Activated T-cell treated with anti-CD3 and anti-CD28 coated beads, Interleukin-2, amount 50 U/mL, for 48 hours (primary cell): ENCODE data around the gene AGAP1.

Experiments
- DNase-seq, 2 experiments: peaks; one replicate each; pipeline ENCODE4 v3.0.0-alpha.2; 2020

Gene AGAP1

DNA sequence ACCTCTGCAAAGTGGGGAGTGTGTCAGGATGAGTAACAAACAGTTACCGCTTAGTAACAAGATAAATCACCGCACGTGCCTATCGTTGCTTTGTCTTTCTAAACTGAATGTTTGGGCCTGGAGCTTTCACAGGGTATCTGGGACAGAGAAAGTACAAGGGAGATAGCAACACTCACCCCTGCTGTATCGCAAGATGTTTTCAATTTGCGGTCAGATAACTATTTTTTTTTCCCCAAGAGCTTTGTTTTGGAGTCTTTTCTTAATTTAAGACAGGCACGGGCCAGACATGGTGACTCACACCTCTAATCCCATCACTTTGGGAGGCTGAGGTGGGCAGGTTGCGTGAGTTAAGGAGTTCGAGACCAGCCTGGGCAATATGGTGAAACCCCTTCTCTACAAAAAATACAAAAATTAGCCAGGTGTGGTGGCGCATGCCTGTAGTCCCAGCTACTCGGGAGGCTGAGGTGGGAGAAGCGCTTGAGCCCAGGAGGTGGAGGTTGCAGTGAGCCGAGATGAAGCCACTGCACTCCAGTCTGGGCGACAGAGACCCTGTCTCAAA, 527.7 kb downstream of the AGAP1 start:
- DNase-seq, result no peak

DNA sequence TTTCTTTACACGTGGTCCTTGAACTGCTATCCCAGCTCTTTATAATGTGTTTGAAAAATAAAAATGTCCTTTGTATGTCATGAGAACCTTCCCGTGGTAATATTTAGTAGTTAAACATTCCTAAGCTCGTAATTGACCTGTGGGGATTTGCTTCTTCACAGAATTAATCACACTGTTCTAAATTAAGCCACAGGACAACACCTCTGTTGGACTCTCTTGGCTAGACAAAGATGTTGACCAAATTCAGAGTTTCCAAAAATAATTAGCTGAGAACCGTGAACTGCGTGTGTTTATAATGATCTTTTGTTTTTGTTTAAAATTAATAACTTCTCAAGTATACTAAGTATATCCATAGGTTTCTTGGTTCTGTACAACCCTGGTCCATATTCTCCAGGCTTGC, 528.3 kb downstream of the AGAP1 start:
- DNase-seq, result no peak

DNA sequence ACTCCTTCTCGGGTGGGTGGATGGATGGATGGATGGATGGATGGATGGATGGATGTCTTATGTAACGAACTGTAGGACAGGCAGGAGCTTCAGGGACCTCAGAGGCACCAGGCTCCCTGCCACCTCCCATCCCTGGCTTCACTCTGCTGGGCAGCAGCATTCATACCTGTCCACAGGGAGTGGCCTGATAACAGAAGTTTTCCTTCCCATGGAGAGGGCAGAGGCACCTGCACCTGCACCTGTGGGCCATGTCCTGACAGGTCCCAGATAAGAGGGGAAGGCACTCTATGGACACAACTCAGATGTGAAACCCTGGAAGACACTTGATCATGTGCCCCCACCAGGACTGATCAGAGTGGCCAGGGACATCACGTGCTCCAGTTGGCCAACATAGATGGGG, 532.0 kb downstream of the AGAP1 start:
- DNase-seq, result no peak

DNA sequence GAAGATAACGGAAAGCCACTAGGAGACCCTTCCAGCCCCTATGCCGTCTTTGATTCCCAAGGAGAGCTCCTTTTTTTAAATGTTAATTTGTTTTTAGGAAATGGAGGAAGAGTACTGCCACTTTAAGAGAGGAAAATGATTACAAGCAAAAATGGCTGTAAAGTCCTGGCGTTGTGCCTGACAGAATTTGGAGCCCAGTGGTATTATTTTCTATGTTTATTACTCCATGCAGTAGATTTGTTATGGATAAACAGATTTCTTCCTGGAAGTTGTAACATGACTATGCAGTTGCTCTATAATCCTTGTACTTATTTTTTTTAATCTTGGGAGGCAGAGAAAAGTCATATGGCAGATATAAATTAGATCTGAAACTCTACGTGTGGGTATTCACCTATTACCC, 533.0 kb downstream of the AGAP1 start:
- DNase-seq, result no peak

DNA sequence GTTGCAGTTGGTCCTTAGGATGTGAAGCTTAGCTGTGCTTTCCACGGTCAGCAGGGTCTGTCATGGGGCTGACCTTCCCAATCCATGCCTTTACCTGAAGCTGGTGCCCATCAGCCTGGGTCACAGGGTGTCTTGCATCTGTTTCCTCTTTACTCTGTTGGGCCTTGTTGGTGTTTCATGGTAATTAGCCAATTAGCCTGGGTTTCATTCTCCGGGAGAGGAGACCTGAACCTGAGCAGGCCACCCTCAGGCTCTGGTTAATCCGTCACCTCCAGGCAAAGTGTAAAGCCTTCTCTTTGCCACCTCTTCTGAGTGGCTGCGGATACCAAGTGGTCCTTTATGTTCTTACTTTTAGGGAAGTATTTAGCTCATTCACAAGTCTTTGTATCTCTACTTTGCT, 534.2 kb downstream of the AGAP1 start:
- DNase-seq, result no peak

DNA sequence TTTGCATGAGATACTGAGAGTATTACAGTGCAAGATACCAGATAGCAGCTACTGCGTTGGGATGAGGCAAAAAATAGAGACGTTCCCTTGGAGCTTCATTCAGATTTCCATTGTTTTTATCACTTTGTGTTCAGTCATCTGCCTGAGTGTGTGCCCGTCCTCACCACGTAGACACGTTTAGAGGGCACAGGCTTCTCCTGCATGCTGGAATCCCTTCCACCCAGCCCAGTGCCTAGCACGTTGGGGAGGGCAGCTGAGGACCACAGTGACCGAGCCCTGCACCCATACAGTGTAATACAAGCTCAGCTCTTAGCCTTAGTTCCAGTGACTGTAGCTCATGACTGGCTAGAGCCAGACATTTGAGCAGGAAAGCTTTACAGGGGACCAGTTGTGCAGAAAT, 539.6 kb downstream of the AGAP1 start:
- DNase-seq, result no peak

DNA sequence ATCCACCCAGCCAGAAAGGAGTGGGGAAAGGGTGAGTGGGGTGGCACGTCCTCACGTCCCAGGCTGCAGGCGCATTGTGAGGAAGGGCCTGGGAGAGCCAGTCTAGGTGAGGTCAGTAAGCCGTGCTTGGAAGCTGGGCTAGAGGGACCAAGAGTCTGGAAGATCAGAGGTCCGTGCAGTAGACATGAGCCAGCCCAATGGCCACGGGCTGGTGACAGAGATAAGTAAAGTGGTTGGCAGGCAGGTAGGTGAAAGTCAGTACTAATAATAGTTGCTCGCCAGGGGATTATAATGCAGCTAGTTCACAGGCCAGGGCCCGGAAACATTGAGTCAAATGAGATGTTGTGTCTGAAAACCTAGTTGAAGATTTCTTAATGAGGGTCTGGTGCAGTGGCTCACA, 541.1 kb downstream of the AGAP1 start:
- no peak for DNase-seq

DNA sequence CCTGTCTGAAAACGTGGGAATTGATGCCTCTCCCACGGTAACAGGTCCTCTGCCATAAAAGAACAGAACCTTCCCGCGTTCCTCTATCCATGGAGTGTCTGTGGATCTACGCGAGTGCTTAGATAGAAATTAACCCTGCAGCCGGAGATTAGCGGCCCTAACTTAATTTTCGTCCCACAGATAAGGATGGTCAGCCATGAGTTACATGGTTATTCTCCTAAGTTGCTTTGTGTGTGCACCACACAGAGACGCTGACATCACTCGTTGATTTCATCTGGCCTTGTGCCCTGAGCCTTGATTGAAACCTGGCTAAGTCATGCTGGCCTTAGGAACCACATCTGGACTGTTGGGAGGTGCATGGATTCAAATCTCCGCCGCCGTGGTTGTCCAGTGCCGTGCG, 542.2 kb downstream of the AGAP1 start:
- no peak for DNase-seq

DNA sequence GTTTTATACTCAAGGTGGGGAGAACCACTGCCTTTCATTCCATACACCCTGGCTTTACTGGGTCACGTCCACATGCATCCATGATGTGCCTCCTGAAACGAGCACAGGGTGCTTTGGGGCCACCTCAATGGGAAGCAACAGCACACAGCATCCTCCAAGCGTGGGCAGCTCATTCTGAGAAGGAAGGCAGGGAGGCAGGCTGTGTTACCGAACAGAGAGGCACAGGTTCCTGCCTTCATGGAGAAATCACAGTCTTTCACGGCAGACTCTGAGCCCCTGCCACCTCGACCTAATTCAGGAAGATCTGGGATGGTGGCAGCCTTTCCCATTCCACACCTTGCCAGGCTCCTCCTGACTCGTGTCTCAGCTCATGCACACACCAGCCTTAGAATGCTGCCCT, 544.3 kb downstream of the AGAP1 start:
- DNase-seq, result no peak

DNA sequence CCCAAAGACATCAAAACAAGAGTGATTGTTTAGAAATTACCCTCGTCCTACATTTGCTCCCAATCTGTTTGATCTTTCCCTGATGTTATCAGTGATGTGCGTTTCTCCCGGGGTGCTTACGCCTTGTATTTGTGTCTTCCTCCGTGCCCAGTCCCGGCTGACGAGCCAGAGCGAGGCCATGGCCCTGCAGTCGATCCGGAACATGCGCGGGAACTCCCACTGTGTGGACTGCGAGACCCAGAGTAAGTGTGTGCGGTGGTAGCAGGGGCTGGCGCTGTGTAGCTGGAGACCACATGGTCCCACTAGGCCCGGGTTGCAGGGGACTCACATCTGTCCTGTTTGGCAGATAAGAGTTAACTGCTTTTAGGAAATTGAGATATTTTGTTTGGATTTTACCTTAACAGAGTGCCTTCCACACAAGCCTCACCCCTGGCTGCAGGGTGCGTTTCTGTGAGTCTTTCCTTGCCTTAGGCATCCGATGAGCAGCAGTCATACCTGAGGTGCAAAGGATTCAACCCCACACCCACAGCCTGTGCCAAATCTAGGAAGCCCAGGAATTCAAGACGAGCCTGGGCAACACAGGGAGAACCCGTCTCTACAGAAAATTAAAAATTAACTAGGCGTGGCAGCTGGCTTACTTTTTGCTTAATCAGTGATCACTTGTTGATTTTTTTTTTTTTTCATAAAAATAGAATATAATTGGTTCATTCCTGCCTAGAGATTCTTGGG, 546.9 kb downstream of the AGAP1 start:
- DNase-seq, result no peak

DNA sequence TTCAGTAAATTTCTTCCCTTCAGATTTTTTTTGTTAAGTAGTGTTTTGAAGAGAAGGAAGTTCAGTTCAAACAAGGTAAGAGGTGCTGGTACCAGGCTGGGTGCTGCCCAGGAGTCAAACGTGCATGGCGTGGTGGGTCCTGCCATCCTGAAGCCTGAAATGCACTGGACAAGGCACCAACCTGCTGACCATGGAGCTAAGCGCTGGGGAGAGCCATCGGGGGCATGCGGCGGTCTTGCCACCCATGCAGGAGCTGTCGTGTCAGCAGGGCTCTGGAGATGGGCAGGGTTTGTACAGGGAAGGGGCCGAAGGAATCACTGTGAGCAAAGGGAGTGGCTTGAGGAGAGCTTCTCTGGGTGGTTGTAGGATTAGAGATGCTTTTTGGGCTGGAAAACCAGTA, 547.8 kb downstream of the AGAP1 start:
- DNase-seq, result no peak

DNA sequence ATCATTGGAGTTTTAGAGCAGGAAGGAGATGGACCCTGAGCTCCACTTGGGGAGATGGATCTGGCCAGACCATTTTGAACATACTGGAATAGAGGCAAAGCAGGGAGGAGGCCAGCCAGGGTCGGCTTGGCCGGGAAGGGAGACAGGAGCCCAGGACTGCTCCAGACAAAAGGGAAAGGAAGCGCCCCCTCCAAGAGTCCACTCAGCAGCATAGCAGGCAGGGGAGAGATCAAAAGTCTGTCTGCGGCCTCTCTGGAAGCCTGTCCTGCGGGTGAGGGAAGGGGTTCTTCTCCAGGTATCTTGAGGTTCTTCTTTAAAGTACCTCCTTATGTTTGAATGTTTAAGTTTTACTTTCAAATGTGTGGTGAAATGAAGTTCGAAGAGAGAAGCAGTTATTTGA, 548.2 kb downstream of the AGAP1 start:
- no peak for DNase-seq

DNA sequence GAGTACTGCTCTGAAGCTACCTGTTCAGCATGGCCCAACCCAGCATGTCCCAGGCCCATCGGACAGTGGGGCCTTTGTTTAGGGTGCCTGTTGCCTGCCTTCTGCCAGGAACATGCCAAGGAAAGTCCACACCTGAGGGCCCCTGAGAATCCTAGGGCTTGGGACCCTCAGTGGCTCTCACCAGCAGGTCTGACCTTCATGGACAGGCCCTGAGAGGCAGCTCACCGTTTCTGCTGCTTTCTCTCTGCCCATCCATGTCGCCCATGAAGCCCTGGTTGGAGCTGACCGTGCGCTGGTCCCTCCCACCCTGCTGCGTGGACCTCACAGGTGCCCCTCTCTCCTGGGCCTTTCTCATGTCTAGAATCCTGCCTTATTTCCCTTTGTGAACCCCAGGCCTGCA, 550.3 kb downstream of the AGAP1 start:
- no peak for DNase-seq

DNA sequence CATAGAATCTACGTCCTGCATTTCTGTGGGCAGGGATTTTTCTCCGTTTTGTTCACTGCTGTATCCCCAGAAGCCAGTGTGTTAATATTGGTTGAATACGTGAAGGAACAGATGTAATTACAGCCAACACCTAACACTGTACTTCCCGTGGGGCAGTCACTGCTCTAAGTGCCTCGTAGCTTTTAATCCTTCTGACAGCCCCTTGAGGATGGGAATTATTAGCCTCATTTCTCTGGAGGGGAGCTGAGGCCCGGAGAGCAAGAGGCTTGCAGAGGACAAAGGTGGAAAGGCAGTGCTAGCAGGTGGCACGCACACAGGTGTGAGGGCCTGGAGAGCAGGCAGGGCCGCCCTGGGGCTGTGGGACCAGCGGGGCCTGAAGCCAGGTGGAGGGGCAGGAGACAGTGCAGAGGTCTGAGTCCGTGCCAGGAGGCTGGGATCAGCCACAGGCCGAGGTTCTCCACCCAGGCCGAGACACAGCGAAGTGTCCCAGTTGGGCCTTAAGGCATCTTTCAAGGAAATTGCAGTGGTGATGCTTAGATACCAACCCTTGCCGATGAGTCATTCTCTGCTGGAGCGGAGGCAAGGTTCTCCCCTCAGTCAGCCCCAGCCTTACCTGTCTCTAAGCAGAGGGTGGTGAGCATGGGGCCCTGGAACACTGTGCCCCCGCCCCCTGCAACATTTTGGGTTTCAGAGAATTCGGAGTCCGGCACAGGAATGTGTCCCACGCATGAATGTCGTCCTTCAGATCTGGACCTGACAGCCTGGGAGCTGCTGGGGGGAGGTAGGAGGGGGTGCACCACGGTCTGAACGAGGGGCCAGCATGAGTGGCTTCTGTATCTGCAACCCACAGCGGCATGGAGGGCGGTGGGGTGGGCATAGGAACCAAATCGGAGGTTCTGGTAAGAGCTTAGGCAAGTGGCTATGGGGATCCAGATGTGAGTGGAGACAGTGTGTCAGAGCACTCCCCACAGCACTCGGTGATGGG, 551.7 kb downstream of the AGAP1 start:
- DNase-seq, result no peak

DNA sequence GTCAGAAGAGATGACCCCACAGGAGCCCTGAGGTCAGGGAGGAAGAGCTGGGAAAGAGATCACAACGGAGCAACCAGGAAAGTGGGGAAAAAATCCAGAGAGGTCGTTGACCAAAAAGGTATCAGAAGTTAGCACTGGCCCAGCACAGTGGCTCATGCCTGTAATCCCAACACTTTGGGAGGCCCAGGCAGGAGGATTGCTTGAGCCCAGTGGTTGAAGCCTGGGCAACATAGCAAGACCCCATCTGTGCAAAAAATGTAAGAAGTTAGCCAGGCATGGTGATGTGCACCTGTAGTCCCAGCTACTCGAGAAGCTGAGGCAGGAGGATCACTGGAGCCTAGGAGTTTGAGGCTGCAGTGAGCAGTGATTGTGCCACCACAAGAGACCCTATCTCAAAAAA, 552.9 kb downstream of the AGAP1 start:
- no peak for DNase-seq

DNA sequence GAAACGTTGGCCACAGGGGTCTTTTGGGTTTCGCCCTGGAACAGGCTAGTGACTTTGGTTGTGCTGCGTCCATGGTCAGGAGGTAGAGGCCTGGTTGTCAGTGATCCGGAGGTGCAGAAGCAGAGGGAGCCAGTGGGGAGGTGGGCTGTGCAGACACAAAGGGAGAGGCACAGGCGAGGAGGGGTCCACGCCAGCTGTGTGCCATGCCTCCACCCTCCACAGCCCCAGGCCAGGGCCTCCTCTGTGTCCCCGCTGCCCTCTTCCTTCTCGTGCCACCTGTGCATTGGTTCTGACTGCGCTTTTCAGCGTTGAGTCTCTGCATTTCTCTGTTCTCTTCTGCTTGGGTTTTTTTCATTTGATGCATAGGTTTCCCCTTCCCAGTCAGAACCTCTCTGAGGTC, 553.3 kb downstream of the AGAP1 start:
- no peak for DNase-seq

DNA sequence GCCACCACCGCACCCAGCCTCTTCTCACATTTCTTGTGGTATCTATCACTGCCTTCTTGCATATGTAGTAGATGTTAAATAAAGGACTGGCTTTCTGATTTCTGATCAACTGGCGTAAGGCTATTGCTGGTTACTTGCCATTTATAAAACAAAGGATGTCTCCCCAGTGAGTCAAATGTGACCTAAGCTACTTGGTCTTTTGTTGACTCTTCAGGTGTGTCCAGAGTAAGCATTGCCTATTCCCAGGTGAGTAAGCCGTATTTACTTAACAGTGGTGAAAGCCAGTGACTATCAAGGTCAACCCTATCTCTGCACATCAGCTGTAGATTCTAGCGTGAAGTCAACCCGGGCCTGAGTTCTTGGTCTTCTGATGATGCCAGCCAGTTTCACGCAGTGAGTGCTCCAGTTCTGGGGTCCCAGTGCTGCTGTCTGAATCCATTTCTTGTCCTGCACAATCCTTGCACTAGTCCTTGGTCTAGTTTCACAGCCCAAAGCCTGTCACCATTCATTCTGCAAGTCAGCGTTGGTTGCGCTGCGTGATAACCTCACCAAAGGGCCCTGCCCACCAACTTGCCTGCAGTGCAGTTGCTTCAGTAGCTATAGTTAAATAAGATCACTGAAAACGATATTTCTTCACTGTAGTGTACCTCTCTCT, 554.2 kb downstream of the AGAP1 start:
- DNase-seq, result no peak

DNA sequence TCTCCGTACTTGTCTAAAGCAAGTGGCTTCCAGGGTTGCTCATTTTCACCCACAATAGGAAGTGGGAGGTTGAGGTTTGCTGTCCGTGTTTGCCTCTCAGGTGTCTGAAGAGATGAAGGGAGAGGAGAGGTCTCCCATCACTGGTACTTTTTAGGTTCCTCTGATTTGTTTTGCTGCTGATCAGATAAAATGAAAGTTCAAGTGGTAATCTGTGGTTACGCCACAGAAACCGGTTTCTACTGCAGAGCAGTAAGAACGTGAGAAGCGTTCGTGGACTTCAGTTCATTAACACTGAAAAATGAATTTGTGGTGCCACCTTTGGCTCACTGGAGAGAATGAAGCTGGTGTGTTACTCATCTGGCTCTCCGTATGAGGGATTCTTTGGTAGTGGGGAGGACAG, 556.1 kb downstream of the AGAP1 start:
- peak in 1 of 2 experiments; percentile 27 for DNase-seq

DNA sequence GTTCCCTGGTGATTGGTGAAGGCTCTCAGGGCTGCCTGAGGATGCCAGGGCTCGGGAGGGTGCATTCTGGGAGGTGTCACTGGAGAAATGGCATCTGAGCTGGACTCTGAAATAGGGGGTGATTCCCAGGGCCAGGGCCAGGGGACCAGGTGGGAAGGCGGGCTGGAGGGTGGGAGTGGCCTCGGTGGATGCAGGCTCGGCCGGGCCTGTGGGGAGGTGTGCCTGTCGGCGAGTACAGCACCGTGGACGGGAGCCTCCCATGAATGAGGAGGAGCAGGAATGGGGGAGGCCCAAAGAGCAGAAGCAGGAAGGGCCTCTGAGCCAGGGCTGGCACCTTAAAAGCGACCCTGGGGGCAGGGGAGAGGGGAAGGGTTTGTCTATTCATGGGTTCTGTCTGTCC, 557.5 kb downstream of the AGAP1 start:
- no peak for DNase-seq

DNA sequence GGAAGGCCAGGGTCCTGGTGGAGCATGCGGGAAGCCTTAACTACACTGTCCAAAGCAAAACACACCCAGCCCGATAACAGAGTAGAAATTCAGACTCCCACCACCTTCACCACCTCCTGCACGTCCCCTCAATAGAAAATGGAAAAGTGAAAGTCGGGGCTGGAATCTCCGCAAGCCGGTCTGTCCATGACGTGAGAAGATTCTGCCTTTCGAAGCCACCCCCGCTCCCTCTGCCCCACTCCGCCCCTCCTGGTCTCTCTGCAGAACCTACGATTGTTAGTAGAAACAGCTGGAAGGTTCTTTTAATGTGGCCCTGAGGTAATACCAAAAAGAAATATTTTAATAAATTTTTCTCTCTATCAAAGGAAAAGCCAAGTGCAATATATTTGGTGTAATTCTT, 558.0 kb downstream of the AGAP1 start:
- DNase-seq, result no peak

DNA sequence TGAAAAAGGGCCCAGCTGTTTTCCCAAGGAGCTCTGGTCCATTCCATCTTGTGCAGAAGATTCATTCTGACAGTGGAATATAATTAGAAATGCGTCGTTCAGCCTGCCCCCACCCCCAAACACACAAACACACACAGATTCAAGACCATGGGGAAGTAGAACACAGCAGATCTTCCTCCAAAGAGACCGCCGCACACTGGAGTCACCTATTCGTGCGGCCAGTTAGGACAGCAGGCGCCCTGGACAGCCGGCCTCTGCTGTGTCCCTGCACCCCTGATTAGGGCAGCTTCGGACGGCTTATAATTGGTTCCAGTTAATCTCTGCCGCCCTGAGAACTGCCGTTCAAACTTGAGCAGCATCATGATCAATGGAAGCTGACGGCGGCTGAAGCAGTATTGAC, 558.4 kb downstream of the AGAP1 start:
- no peak for DNase-seq

DNA sequence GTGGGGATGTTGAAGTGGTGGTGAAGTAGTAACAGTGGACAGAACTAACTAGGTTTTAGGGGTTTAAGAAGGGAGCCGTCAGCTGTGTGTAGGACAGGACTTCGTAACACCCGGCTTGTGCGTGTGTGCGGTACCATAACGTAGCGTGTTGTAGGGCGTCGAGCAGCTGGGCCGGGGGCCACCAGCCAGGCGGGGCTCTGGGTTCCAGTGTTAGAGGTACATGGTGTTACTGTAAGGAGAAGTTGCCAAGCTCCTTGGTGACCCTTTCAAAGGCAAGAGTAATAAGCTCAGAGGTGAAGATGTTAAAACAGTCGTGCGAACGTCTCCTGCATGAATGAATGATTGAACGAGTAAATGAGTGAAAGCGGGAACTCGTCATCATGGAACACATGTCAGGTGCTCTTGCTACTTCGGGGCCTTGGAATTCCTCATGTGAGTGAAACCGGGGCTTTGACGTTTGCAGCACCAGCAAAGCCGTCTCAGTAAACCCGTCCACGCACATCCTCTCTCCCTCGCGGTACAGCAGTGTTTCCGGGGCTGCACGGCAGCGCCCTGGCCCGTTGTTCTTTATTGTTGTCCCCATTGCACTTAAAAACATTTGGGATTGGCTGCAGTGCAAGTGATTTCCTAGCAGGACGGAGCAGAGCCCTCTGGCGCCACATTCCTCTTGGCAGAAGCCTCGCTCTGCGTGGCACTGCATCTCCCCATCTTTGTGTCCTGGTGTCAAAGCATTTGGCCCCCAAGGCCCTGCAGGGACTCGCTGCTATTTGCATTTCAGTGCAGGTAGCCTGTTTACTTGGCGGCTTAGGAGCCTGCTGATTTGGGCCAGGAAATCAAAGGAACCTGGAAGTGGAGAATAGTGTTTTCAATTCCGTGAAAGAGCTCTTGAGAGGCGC, 559.3 kb downstream of the AGAP1 start:
- DNase-seq, result no peak
